HG03108 (cell line): ENCODE results near the gene CCDC97.
"Not testable (repeated sequence)": the region's sequence is repeated elsewhere in the genome, so short reads cannot be mapped to it uniquely, and the experiment has no call there.

ENCODE experiments used
- ATAC-seq: cut with Tn5 transposase; IDR thresholded peaks from one replicate; pipeline ENCODE4 v1.9.1; 2021; ENCODE audit warnings: moderate library complexity; ENCODE audit not compliant: unreplicated experiment

Gene CCDC97

GRCh38 chr19:41330946-41331678 is 21.1 kb downstream of the CCDC97 start:
- no peak for ATAC-seq

GRCh38 chr19:41332000-41332399 is 22.0 kb downstream of the CCDC97 start:
- no peak for ATAC-seq

GRCh38 chr19:41332468-41332867 is 22.5 kb downstream of the CCDC97 start:
- no peak for ATAC-seq

GRCh38 chr19:41334793-41335192 is 24.8 kb downstream of the CCDC97 start:
- no peak for ATAC-seq

GRCh38 chr19:41335467-41335866 is 25.5 kb downstream of the CCDC97 start:
- no peak for ATAC-seq

GRCh38 chr19:41339936-41340335 is 30.0 kb downstream of the CCDC97 start:
- no peak for ATAC-seq

GRCh38 chr19:41341669-41342490 is 31.9 kb downstream of the CCDC97 start:
- ATAC-seq: no peak

- ATAC-seq: no peak
Observed at GRCh38 chr19:41344162-41344561, 34.2 kb downstream of the CCDC97 start.

- not testable (repeated sequence) for ATAC-seq
Observed at GRCh38 chr19:41346916-41347315, 36.9 kb downstream of the CCDC97 start.

- ATAC-seq: no peak
Observed at GRCh38 chr19:41350735-41351338, 40.9 kb downstream of the CCDC97 start.

- peak; percentile 33 for ATAC-seq
Observed at GRCh38 chr19:41351339-41352245, 41.6 kb downstream of the CCDC97 start.

GRCh38 chr19:41352279-41352608 is 42.3 kb downstream of the CCDC97 start:
- ATAC-seq: no peak

GRCh38 chr19:41352609-41353465 is 42.9 kb downstream of the CCDC97 start:
- no peak for ATAC-seq

- ATAC-seq: peak; percentile 25
Observed at GRCh38 chr19:41353466-41354342, 43.7 kb downstream of the CCDC97 start, which contains the start of gene TGFB1. TSS of gene TGFB1 (minus strand) at chr19:41353922. CDS start at chr19:41353044, 878 bp downstream.

- ATAC-seq: no peak
Observed at GRCh38 chr19:41354343-41354953, 44.5 kb downstream of the CCDC97 start.

GRCh38 chr19:41355035-41355434 is 45.1 kb downstream of the CCDC97 start:
- no peak for ATAC-seq

- ATAC-seq: no peak
Observed at GRCh38 chr19:41355802-41356201, 45.8 kb downstream of the CCDC97 start.

GRCh38 chr19:41356984-41357739 is 47.2 kb downstream of the CCDC97 start:
- no peak for ATAC-seq
